ENCODE measurements around the gene MTHFD1.

MTHFD1 gene

DNA sequence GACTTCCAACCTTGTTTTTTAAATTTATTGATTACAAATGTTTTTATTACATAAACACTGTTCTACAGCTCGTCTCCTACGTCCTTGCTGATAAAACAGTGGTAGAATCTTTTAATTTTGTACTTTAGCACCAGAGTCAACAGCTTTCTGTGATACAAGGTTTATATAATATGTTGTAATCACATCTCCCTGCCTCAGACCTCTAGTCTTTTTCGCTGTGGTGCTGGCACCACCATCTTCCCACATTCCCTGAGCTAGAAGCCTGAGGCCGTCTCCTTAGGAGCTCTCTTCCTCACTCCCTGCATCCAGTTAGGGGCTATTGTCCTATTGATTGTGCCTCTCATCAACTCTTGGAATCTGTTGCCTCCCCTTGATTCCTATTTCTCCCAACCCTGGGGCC is 17.1 kb downstream of the MTHFD1 start:
- DNase-seq (ENCODE audit: low read depth, low spot score), result no peak

GRCh38 chr14:64407329-64407728 is 19.2 kb downstream of the MTHFD1 start:
- DNase-seq (ENCODE audit: low read depth, low spot score), result no peak

DNA sequence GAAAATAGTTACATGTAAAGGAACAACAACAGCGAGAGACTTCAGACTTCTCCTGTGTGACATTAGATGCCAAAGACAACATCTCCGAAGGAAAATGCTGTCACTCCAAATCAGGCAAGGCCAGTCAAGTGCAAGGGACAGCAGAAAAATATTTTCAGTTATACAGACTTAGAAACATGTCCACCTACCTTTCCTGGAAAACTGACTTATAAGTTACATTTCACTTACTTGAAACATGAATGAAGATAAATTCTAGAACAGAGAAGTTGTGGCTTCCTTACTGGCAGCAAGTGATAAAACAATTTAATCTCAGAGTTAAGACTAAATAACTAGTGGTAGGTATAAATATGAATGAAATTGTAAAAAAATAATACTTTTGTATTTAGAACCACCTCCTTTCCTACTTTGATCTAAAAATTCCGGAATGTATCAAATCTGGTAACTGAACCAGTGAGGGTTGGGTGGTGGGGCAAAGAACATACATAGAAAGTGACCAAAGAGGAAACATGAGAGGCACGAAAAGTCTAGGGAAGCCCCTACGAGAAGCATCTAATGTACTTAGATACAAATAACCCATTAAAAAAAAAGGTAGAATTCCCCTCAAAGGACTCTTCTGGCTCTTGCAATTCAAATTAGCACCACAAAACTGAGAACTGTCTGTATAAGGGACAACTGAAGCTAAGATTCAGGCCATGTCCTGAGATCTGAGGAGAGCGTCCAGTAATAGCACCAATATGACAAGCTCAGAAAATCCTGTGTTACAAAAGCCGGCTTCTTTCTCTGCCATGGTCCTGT is 21.2 kb downstream of the MTHFD1 start:
- peak; percentile 52 for DNase-seq (ENCODE audit: low read depth, low spot score)

GRCh38 chr14:64410084-64410774 is 22.1 kb downstream of the MTHFD1 start:
- peak; percentile 83 for DNase-seq (ENCODE audit: low read depth, low spot score)

- no peak for DNase-seq (ENCODE audit: low read depth, low spot score)
Observed at GRCh38 chr14:64411001-64411400, 22.8 kb downstream of the MTHFD1 start.

- DNase-seq (ENCODE audit: low read depth, low spot score), result no peak
Observed at GRCh38 chr14:64412237-64412636, 24.1 kb downstream of the MTHFD1 start.

- no peak for DNase-seq (ENCODE audit: low read depth, low spot score)
Observed at GRCh38 chr14:64416348-64416932, 28.3 kb downstream of the MTHFD1 start.

GRCh38 chr14:64417055-64417770 is 29.1 kb downstream of the MTHFD1 start:
- DNase-seq (ENCODE audit: low read depth, low spot score), result peak; percentile 41

GRCh38 chr14:64417771-64418125 is 29.6 kb downstream of the MTHFD1 start:
- DNase-seq (ENCODE audit: low read depth, low spot score), result no peak

- no peak for DNase-seq (ENCODE audit: low read depth, low spot score)
Observed at GRCh38 chr14:64419003-64419402, 30.9 kb downstream of the MTHFD1 start.

GRCh38 chr14:64421166-64421565 is 33.0 kb downstream of the MTHFD1 start:
- DNase-seq (ENCODE audit: low read depth, low spot score), result peak; percentile 83

- no peak for DNase-seq (ENCODE audit: low read depth, low spot score)
Observed at GRCh38 chr14:64422005-64422404, 33.9 kb downstream of the MTHFD1 start.

DNA sequence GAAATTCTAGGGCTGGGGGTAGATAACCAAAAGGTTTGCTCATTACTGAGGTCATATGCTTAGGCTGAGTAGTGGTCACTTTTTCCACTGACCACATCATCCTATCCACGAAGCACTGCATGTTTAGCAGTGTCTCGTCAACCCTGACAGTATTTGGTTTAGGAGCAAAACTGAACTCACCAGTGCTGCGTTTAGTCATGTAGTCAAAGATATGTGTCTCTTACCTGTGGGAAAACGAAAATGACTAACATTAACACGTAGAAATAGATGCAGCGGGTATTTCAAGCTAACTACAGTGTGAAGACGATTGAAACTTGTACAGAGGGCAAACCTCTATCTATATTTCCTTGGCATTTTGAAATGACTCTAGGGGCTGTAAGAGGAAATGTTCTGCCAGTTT is 34.6 kb downstream of the MTHFD1 start:
- peak; percentile 17 for DNase-seq (ENCODE audit: low read depth, low spot score)

DNA sequence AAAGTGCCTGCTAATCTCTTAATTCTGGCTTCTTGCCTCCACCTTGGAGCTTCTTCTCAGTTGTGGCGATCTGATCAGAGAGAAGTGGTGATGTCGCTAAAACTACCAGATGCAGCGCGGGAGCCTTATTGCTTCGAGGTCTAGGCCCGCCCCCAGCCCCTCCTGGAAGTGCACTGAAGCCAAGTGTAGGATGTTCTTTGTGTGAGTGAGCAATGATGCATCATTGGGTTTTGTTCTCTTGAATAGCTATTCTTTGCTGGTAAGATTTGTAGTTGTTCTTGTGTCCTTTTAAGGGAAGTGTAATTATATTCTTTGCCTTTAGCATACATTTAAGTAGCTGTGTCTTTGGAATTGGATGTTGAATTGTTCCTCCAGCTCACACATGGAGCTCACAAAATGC is 35.8 kb downstream of the MTHFD1 start:
- peak; percentile 86 for DNase-seq (ENCODE audit: low read depth, low spot score)

- no peak for DNase-seq (ENCODE audit: low read depth, low spot score)
Observed at GRCh38 chr14:64434528-64434927, 46.4 kb downstream of the MTHFD1 start.

DNA sequence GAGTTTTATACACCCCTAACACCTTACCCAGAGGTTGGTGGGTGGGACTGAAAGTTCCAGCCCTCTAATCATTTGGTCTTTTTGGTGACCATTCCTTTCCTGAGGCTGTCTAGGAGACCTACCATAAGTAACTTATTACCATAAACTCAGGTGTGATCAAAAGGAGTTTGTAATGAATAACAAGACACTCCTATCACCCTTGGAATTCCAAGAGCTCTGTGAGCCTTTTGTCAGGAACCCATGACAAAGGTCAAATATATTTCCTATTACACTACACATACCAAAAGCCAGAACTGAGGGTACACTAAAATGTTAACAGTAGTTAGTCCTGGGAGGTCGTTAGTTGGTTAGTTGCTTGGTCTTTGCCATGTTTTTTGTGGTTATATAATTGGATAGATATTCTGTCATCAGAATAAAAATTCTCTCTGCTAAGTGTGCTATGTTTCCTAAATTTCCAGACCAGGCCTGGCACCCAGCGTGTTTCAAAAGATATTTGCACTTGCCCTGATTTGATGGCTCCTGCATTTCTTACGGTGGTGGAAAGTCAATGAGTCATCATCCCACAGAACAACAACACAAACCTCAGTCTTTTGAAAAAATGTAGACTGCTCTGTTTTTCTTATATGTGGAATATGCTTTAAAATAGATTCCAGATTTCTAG is 50.2 kb downstream of the MTHFD1 start:
- DNase-seq (ENCODE audit: low read depth, low spot score), result peak; percentile 96

DNA sequence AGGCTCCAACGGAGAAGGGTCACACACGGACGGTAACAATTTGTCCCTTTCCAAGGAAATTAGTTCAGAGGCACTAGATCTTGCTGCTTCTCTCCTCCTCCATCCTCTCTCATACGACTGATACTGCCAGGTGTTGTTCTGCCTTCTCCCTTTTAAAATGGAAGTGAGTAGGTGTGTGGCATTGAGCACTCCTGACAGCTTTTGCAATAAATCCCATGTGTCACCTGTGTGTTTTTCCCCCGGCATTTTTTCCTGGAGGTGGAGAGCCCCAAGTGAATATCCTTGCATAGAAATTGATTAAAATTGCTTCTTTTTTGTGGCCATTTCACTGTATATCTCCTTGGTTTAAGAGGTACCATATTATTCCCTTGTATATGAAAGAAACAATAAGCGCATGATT is 51.0 kb downstream of the MTHFD1 start:
- no peak for DNase-seq (ENCODE audit: low read depth, low spot score)

DNA sequence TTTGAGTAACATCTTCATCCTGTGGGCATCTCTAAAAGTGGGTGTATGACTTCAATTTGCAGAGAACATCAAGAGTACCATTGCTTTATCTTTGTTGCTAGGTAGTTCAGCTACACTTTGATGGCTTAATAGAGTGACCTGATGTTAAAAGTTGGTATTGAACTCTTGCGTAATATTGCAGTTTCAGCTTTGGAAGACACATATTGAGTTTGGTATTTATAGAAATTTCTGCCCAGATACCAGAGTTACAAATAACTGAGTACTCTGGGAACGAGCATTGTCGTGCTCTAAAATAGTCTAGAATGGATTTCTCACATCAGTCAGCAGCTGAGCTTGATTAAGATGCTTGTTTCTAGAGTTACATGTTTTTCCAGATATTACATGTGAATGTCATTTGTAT is 52.3 kb downstream of the MTHFD1 start:
- DNase-seq (ENCODE audit: low read depth, low spot score), result no peak

GRCh38 chr14:64442300-64442988 is 54.3 kb downstream of the MTHFD1 start:
- no peak for DNase-seq (ENCODE audit: low read depth, low spot score)

GRCh38 chr14:64444140-64444539 is 56.0 kb downstream of the MTHFD1 start:
- DNase-seq (ENCODE audit: low read depth, low spot score), result no peak

Measured in astrocyte of the hippocampus (primary cell).